H54 (cell line): Measurements from ENCODE around the gene MAP2K3.

ENCODE experiments used
- DNase-seq: peaks from one replicate; pipeline ENCODE4 v3.0.0; 2011; ENCODE audit warnings: low spot score, mixed read lengths; ENCODE audit not compliant: insufficient read length
- FAIRE-seq: peaks from 3 replicates; lab custom pipeline; 2011; peaks lifted over from hg19 to GRCh38; lab: Jason Lieb, UNC
- POLR2A ChIP-seq: IDR thresholded peaks from 2 replicates; pipeline ENCODE4 v1.6.1; 2011; ENCODE audit warnings: low read depth, mild to moderate bottlenecking, low read length

MAP2K3 gene

DNA sequence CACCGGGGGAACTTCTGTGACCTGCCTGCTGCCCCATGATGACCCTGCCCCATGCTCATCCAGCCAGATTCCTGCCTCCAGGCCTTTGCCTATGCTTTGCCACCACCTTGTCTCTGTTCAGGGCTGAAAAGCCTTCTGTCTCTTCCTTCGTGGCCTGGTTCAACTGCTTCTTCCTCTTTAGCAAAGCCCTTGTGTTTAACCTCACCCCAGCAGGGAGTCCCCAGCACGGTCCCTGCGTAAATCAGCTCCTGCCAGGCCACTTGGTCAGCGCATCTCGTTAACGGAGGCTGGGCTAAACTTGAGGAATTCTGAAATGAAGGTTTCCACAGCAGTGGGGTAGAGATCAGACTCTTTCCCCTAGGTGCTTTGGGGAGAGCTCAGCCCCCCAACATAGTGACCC, 75.5 kb downstream of the MAP2K3 start:
- no peak for FAIRE-seq
- no peak for DNase-seq
- TF ChIP-seq POLR2A, result no peak

DNA sequence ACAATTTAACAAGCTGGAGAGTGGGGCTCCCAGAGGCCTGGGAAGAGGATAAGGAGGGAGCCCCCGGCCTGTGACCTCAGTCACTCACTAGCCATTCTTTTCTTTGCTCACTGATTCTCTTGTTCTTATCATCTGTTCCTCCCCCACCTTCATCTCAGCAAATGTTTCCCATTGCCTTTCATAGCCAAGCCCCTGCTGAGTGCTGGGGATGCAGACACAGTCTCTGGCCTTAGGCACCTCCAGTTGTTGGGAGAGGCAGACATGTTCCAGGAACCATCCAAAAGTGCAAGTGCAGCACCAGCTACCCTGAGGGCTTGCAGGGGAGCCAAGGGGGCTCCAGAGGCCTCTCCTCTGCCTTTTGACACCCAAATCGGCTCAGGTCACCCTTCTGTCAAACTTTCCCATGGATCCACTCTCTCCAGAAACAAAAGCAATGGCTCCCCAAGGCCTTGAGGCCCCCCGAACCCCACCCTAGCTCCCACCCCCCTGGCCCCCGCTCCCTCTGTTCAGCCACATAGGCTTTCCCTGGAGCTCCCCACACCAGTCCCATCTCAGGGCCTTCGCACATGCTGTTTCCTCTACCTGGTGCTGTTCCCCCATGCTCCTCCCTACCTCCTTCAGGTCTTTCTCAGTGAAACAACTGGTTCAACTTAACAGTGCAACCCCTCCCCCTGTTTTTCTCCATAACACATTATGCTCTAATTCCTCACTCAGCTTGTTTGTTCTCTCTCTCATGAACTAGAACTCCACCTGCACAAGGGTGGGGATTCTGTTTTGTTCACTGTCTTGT, 76.7 kb downstream of the MAP2K3 start:
- no peak for FAIRE-seq
- DNase-seq, result no peak
- no peak for TF ChIP-seq POLR2A

DNA sequence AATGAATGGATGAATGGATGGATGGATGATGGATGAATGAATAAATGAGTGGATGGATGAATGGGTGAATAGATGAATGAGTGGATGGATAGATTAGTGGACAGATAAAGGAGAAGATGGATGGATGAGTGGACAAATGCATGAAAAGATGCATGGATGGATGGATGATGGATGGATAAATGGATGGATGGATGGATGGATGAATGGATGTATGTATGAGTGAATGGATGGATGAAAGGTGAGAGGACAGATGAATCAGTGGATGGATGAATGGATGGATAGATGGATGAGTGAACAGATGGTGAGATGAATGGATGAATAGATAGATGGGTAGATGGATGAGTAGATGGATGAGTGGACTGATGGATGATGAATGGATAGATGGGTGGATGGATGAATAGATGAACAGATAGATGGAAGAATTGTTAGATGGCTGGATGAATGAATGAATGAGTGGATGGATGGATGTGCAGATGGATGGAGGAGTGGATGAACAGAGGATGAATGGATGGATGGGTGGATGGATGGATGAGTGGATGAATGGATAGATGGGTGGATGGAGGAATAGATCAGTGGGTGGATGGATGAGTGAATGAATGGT, 77.9 kb downstream of the MAP2K3 start:
- DNase-seq, result no peak
- TF ChIP-seq POLR2A, result no peak
- FAIRE-seq, result no peak

DNA sequence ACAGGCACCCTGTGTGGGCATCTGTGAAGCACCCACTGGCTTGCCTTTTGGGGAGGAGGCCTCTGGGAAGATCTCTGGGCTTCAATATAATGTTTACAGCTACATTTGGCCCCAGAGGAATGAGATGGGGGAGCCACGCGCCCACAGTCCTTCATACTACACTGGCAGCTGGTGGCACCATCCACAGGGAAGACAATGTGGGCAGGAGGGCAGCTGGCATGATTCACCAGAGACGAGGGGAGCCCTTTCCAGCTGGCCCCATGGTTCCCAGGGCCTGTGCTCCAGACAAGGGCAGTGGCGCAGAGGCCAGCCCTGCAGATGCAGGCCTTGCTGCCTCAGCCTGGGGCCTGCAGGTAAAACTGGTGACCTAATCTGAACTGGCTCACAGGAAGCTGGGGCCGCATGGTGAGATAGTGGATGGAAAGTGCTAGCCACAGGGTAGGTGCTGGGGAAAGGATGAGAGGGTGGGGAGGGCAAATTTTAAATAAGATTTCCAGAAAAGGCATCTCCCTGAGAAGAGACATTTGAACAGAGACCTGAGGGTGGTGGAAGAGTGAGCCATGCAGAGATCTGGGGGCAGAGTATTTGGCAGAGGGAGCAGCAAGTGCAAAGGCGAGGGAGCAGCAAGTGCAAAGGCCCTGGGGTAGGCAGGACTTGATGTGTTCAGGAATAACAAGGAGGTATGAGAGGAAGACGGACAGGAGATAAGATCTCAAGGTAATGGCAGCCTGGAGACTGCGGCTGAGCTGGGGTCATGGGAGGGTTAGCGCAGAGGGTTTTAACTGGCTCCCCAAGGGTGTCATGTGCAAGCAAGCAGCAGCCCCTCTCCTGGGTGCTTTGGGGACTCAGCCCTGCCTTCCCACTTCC, 79.5 kb downstream of the MAP2K3 start:
- DNase-seq, result no peak
- no peak for TF ChIP-seq POLR2A
- no peak for FAIRE-seq
